Esophagus muscularis mucosa (tissue), 3 donors: ENCODE measurements around the gene LMX1B.

Experiments used
- CTCF ChIP-seq, 3 experiments: fragments of 200-600 bp in 2 of 3; fragments of 450-650 bp in 1 of 3; sonication (generic) in 2 of 3; IDR thresholded peaks; one replicate each; pipeline ENCODE4 v1.5.1; 2017 to 2019; ENCODE audit warnings: antibody characterized with exemption in 3 of 3, mild to moderate bottlenecking in 2 of 3, moderate library complexity in 1 of 3
- POLR2A ChIP-seq: fragments of 450-650 bp; IDR thresholded peaks from one replicate; pipeline ENCODE4 v1.6.1; 2017; ENCODE audit warnings: antibody characterized with exemption, moderate library complexity, mild to moderate bottlenecking, low read depth

DNA sequence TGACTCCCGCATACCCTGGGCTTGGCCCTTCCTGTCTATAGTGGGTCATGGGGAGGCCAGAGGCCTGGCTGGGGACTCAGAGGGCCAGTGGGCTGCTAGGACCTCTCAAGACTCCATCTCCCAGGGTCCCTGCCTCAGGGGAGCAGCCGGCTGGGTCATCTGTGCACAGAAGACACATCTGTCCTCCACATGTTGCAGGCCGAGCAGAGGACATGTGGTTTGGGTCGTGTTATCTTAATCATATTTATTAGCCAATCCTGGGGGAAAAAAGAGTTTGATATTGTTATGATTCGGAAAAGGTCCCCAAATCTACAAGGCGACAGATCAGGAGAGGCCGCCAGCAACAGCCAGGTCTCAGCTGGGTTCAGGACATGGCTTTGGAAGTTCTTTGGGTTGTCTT lies 14.4 kb downstream of the LMX1B start:
- no peak for TF ChIP-seq POLR2A
- TF ChIP-seq CTCF (IDR thresholded peaks at IDR 0.05): no peak
